Loucy (cell line): ENCODE data around the gene C3orf20.

Source experiments
- H2AFZ ChIP-seq: fragments of 200-600 bp; sonication (generic); 2 replicates; pipeline ENCODE4 v1.6.0; 2016; ENCODE audit warnings: antibody characterized with exemption, mild to moderate bottlenecking, low read length, moderate library complexity
- H3F3A ChIP-seq: fragments of 200-600 bp; 2 replicates; pipeline ENCODE4 v1.6.0; 2016; ENCODE audit warnings: antibody characterized with exemption, low read depth, mild to moderate bottlenecking
- H3K27me3 ChIP-seq: fragments of 200-600 bp; sonication (generic); 2 replicates; pipeline ENCODE4 v1.6.1; 2014; ENCODE audit warnings: low read length, mild to moderate bottlenecking; ENCODE audit not compliant: insufficient read depth, poor library complexity, severe bottlenecking
- H3K36me3 ChIP-seq: fragments of 200-600 bp; sonication (generic); 2 replicates; pipeline ENCODE4 v1.6.1; 2016; ENCODE audit warnings: low read length; ENCODE audit not compliant: insufficient read depth
- H3K4me1 ChIP-seq: fragments of 200-600 bp; sonication (generic); 2 replicates; pipeline ENCODE4 v1.5.1; 2014; ENCODE audit warnings: low read length, mild to moderate bottlenecking; ENCODE audit not compliant: insufficient read depth, poor library complexity, severe bottlenecking
- H3K4me2 ChIP-seq: fragments of 200-600 bp; sonication (generic); 2 replicates; pipeline ENCODE4 v1.6.0; 2014; ENCODE audit warnings: antibody characterized with exemption, low read length, low read depth, mild to moderate bottlenecking; ENCODE audit not compliant: poor library complexity, severe bottlenecking
- H3K4me3 ChIP-seq: fragments of 200-600 bp; sonication (generic); 2 replicates; pipeline ENCODE4 v1.5.1; 2014; ENCODE audit warnings: low read length, mild to moderate bottlenecking, mixed read lengths; ENCODE audit not compliant: poor library complexity, severe bottlenecking
- H3K79me2 ChIP-seq: fragments of 200-600 bp; sonication (generic); 2 replicates; pipeline ENCODE4 v1.6.1; 2014; ENCODE audit warnings: low read length; ENCODE audit not compliant: insufficient read depth
- H3K9ac ChIP-seq: fragments of 200-600 bp; sonication (generic); 2 replicates; pipeline ENCODE4 v1.6.0; 2014; ENCODE audit warnings: mild to moderate bottlenecking, low read depth, low read length, moderate library complexity; ENCODE audit not compliant: poor library complexity, severe bottlenecking
- H3K9me2 ChIP-seq: fragments of 200-600 bp; sonication (generic); replicated peaks from 2 replicates; pipeline ENCODE4 v1.6.1; 2016; ENCODE audit warnings: low read depth, low read length, mixed read lengths
- H3K9me3 ChIP-seq: fragments of 200-600 bp; sonication (generic); 2 replicates; pipeline ENCODE4 v1.6.1; 2014; ENCODE audit warnings: mild to moderate bottlenecking, antibody characterized with exemption, low read length, low read depth; ENCODE audit not compliant: insufficient read depth
- H4K20me1 ChIP-seq: fragments of 200-600 bp; sonication (generic); 2 replicates; pipeline ENCODE4 v1.6.0; 2014; ENCODE audit warnings: antibody characterized with exemption, low read length, mild to moderate bottlenecking; ENCODE audit not compliant: insufficient read depth, poor library complexity, severe bottlenecking
- EZH2phosphoT487 ChIP-seq: fragments of 200-600 bp; IDR thresholded peaks from 2 replicates; pipeline ENCODE4 v1.6.1; 2018; ENCODE audit warnings: antibody characterized with exemption, mild to moderate bottlenecking, moderate library complexity, borderline replicate concordance
- TF ChIP-seq, protein P1 (sequence below): fragments of 200-600 bp; sonication (generic); conservative IDR thresholded peaks from 2 replicates; pipeline ENCODE4 v1.5.1; 2014; ENCODE audit warnings: mild to moderate bottlenecking, antibody characterized with exemption, low read length

C3orf20 gene

DNA sequence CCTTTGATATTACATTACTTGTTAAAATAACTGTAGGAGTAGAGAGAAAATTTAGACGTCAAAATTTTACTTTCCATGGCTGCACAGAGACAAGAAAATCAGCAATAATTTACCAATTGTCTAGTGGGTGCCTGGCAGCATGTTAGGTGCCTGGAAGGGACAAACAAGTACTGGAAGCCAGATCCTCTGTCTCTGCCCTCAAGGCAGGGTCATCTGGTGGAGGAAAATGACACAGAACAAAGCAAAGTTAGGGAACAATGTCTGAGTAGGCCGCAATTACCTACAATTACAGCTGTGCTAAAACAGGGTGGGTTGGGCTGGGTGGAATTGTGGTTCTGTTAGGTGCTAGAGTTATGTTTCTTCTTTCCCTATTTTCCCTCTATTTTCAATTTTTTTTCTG lies 16.0 kb upstream of the C3orf20 start:
- Histone ChIP-seq H3F3A (no peaks in the 10 kb centered on the region), H3K9me2 (no peaks in the 10 kb centered on the region), H3K36me3 (peaks cover 79% of the 10 kb centered on the region; the same call in 1 of the 2 replicates), H3K4me1 (peaks cover 12% of the 10 kb centered on the region), H3K79me2 (peaks cover 18% of the 10 kb centered on the region), H3K27me3 (no peaks in the 10 kb centered on the region), H2AFZ (no peak overlapping the region), H3K9me3 (no peaks in the 10 kb centered on the region), H3K9ac (no peak overlapping the region), H3K4me2 (no peak overlapping the region), H3K4me3 (no peak overlapping the region), H4K20me1 (peaks cover 3% of the 10 kb centered on the region)
- TF ChIP-seq, protein P1, sequence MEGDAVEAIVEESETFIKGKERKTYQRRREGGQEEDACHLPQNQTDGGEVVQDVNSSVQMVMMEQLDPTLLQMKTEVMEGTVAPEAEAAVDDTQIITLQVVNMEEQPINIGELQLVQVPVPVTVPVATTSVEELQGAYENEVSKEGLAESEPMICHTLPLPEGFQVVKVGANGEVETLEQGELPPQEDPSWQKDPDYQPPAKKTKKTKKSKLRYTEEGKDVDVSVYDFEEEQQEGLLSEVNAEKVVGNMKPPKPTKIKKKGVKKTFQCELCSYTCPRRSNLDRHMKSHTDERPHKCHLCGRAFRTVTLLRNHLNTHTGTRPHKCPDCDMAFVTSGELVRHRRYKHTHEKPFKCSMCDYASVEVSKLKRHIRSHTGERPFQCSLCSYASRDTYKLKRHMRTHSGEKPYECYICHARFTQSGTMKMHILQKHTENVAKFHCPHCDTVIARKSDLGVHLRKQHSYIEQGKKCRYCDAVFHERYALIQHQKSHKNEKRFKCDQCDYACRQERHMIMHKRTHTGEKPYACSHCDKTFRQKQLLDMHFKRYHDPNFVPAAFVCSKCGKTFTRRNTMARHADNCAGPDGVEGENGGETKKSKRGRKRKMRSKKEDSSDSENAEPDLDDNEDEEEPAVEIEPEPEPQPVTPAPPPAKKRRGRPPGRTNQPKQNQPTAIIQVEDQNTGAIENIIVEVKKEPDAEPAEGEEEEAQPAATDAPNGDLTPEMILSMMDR, result no peak
- TF ChIP-seq EZH2phosphoT487, result no peak

DNA sequence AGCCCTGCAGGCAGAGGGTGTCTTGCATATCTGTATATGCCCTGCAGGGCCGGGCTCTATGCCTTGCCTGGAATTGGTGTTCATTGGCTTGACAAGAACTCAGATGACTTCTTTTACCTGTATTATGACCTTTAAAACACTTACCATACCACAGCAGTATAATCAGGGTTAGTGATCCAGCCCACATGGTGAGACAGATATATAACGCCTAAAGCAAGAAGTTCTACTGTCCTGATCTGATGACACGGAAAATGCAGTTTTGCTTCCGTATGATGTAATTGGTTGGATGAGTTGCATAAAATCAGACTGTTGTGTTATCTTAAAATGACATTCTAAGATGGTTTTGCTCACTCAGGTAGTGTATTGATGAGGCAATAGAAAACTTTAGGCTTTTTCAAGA lies 14.0 kb upstream of the C3orf20 start:
- Histone ChIP-seq H3K9me3 (no peaks in the 10 kb centered on the region), H3K36me3 (peaks cover 92% of the 10 kb centered on the region; the same call in 1 of the 2 replicates), H3K4me1 (peaks cover 8% of the 10 kb centered on the region), H3K4me2 (no peak overlapping the region), H3F3A (no peaks in the 10 kb centered on the region), H3K9ac (no peak overlapping the region), H2AFZ (no peak overlapping the region), H3K27me3 (no peaks in the 10 kb centered on the region), H3K79me2 (peaks cover 8% of the 10 kb centered on the region; the same call in 1 of the 2 replicates), H3K9me2 (no peaks in the 10 kb centered on the region), H3K4me3 (no peak overlapping the region), H4K20me1 (peaks cover 3% of the 10 kb centered on the region)
- TF ChIP-seq, protein P1, result no peak
- no peak for TF ChIP-seq EZH2phosphoT487

DNA sequence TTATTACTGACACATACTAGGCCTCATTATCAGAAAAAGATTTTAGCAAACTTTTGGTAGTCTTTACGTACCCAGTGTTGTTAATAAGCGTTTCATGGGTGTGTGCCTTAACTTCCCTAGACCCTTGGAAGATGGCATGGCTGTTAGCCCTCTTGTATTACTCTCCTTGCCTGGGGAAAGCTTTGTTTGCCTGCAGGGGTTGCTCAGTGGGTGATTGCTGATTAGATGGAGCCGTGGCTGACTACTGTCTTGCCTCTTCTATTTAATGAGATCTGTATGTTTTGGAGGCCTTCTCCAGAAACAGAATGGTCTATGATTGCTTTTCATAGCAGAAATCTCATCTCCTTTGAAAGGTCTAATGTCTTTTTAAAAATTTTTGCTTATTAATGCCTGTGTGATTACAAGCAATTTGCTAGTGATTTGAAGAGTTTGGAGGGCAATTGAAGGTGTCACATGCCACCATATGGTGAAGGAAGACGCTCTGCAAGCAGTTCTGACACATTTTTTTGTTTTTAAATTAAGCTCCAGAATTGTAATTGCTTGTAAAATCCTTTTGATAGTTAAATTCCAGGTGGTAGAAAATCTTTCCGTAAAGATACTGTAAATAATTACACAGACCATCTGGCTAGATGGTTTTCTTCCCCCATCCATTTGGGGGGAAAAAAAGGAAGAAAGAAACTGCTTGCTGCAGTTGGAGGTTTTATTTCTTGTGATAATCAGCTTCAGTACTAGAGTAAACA lies 11.4 kb upstream of the C3orf20 start:
- Histone ChIP-seq H2AFZ (no peak overlapping the region), H3K36me3 (peaks cover 92% of the 10 kb centered on the region), H3K4me2 (no peak overlapping the region), H3K9me3 (no peaks in the 10 kb centered on the region), H3K27me3 (no peaks in the 10 kb centered on the region), H3K79me2 (no peaks in the 10 kb centered on the region), H3K9me2 (no peaks in the 10 kb centered on the region), H3K9ac (no peak overlapping the region), H3K4me3 (no peak overlapping the region), H4K20me1 (no peaks in the 10 kb centered on the region), H3F3A (no peaks in the 10 kb centered on the region), H3K4me1 (no peaks in the 10 kb centered on the region)
- TF ChIP-seq, protein P1, result no peak
- TF ChIP-seq EZH2phosphoT487, result no peak
